ENCODE measurements around the gene LRP2. TPM values are rescaled to one million over a fixed set of nuclear protein-coding genes. Genes with fewer than 3 reads are reported as not detected.

The LRP2 gene
- total RNA-seq, 1 experiment from 2014 or later = 0.59 TPM

DNA sequence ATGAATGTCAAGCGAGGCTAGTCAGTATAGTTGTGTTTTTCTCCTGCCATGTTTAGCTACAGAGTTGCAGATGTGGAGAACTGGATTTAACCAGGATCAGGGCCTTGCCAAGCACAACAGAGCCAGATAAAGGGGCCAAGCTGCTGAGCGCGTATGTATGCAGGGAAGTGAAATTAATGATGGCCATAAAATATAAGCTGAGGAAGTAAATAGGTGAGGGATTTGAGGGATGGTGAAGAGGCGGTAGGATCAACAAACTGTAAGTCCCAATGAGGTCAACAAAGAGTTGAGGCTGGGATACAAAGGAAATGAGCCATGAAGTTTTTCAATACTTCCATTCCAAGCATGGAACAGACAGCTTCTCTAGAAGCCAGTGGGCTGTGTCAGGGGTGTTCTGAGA is 10.6 kb downstream of the LRP2 start (continued):
- TF ChIP-seq, protein P1, sequence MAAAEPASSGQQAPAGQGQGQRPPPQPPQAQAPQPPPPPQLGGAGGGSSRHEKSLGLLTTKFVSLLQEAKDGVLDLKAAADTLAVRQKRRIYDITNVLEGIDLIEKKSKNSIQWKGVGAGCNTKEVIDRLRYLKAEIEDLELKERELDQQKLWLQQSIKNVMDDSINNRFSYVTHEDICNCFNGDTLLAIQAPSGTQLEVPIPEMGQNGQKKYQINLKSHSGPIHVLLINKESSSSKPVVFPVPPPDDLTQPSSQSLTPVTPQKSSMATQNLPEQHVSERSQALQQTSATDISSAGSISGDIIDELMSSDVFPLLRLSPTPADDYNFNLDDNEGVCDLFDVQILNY (CRISPR knock-in tag; IDR thresholded peaks at IDR 0.05) = no peak
- no peak for TF ChIP-seq NR2C2 (CRISPR knock-in tag; IDR thresholded peaks at IDR 0.05)
- no peak for TF ChIP-seq ZNF396 (CRISPR knock-in tag; IDR thresholded peaks at IDR 0.05; ENCODE audit: borderline replicate concordance)

DNA sequence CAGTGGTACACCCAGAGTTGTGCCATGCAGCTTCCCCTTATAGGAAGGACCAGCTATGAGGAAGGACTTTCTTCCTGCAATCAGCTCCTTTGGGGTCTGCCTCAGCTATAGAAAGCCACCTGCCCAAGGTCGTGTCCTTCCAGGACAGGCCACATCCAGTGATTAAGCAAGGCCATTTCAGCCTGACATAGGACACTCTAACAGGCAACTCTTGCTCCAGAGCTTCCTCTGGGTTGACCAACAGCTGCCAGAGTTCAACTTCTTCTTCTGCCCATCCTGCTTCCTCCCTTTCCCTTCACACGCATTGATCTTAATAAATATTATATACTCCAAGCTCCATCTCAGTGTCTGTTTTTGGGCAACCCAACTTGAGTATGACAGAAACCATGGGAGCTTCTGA is 12.8 kb downstream of the LRP2 start:
- Mint-ChIP-seq H3K9me3 (no peaks in the 10 kb centered on the region), H3K27ac (no peak overlapping the region), H3K4me3 (no peak overlapping the region), H3K27me3 (ENCODE audit: low read depth) (no peaks in the 10 kb centered on the region), H3K36me3 (no peaks in the 10 kb centered on the region), H3K4me1 (no peaks in the 10 kb centered on the region)
- ATAC-seq (no peak), DNase-seq (ENCODE audit: low spot score) (no peak)
- TF ChIP-seq SMAD4 (CRISPR knock-in tag; IDR thresholded peaks at IDR 0.05) (no peak), USF1 (CRISPR knock-in tag; IDR thresholded peaks at IDR 0.05) (no peak), FOXP4 (CRISPR knock-in tag; IDR thresholded peaks at IDR 0.05) (no peak), ESRRA (CRISPR knock-in tag; IDR thresholded peaks at IDR 0.05; ENCODE audit: borderline replicate concordance) (no peak), ZNF425 (CRISPR knock-in tag; conservative IDR thresholded peaks at IDR 0.05) (no peak), NFYB (CRISPR knock-in tag; conservative IDR thresholded peaks at IDR 0.05; ENCODE audit: low read depth) (no peak), ZNF396 (CRISPR knock-in tag; IDR thresholded peaks at IDR 0.05; ENCODE audit: borderline replicate concordance) (no peak), ZNF671 (CRISPR knock-in tag; IDR thresholded peaks at IDR 0.05) (no peak), FOXJ3 (CRISPR knock-in tag; IDR thresholded peaks at IDR 0.05; ENCODE audit: borderline replicate concordance) (no peak), ZNF263 (CRISPR knock-in tag; IDR thresholded peaks at IDR 0.05; ENCODE audit: low read depth) (no peak), ZNF317 (CRISPR knock-in tag; IDR thresholded peaks at IDR 0.05; ENCODE audit: borderline replicate concordance, low read depth) (no peak)
- TF ChIP-seq, protein P2, sequence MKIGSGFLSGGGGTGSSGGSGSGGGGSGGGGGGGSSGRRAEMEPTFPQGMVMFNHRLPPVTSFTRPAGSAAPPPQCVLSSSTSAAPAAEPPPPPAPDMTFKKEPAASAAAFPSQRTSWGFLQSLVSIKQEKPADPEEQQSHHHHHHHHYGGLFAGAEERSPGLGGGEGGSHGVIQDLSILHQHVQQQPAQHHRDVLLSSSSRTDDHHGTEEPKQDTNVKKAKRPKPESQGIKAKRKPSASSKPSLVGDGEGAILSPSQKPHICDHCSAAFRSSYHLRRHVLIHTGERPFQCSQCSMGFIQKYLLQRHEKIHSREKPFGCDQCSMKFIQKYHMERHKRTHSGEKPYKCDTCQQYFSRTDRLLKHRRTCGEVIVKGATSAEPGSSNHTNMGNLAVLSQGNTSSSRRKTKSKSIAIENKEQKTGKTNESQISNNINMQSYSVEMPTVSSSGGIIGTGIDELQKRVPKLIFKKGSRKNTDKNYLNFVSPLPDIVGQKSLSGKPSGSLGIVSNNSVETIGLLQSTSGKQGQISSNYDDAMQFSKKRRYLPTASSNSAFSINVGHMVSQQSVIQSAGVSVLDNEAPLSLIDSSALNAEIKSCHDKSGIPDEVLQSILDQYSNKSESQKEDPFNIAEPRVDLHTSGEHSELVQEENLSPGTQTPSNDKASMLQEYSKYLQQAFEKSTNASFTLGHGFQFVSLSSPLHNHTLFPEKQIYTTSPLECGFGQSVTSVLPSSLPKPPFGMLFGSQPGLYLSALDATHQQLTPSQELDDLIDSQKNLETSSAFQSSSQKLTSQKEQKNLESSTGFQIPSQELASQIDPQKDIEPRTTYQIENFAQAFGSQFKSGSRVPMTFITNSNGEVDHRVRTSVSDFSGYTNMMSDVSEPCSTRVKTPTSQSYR (CRISPR knock-in tag; IDR thresholded peaks at IDR 0.05) = no peak
- TF ChIP-seq, protein P3, sequence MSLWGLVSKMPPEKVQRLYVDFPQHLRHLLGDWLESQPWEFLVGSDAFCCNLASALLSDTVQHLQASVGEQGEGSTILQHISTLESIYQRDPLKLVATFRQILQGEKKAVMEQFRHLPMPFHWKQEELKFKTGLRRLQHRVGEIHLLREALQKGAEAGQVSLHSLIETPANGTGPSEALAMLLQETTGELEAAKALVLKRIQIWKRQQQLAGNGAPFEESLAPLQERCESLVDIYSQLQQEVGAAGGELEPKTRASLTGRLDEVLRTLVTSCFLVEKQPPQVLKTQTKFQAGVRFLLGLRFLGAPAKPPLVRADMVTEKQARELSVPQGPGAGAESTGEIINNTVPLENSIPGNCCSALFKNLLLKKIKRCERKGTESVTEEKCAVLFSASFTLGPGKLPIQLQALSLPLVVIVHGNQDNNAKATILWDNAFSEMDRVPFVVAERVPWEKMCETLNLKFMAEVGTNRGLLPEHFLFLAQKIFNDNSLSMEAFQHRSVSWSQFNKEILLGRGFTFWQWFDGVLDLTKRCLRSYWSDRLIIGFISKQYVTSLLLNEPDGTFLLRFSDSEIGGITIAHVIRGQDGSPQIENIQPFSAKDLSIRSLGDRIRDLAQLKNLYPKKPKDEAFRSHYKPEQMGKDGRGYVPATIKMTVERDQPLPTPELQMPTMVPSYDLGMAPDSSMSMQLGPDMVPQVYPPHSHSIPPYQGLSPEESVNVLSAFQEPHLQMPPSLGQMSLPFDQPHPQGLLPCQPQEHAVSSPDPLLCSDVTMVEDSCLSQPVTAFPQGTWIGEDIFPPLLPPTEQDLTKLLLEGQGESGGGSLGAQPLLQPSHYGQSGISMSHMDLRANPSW (CRISPR knock-in tag; conservative IDR thresholded peaks at IDR 0.05; ENCODE audit: low read depth) = no peak
- TF ChIP-seq, protein P4, sequence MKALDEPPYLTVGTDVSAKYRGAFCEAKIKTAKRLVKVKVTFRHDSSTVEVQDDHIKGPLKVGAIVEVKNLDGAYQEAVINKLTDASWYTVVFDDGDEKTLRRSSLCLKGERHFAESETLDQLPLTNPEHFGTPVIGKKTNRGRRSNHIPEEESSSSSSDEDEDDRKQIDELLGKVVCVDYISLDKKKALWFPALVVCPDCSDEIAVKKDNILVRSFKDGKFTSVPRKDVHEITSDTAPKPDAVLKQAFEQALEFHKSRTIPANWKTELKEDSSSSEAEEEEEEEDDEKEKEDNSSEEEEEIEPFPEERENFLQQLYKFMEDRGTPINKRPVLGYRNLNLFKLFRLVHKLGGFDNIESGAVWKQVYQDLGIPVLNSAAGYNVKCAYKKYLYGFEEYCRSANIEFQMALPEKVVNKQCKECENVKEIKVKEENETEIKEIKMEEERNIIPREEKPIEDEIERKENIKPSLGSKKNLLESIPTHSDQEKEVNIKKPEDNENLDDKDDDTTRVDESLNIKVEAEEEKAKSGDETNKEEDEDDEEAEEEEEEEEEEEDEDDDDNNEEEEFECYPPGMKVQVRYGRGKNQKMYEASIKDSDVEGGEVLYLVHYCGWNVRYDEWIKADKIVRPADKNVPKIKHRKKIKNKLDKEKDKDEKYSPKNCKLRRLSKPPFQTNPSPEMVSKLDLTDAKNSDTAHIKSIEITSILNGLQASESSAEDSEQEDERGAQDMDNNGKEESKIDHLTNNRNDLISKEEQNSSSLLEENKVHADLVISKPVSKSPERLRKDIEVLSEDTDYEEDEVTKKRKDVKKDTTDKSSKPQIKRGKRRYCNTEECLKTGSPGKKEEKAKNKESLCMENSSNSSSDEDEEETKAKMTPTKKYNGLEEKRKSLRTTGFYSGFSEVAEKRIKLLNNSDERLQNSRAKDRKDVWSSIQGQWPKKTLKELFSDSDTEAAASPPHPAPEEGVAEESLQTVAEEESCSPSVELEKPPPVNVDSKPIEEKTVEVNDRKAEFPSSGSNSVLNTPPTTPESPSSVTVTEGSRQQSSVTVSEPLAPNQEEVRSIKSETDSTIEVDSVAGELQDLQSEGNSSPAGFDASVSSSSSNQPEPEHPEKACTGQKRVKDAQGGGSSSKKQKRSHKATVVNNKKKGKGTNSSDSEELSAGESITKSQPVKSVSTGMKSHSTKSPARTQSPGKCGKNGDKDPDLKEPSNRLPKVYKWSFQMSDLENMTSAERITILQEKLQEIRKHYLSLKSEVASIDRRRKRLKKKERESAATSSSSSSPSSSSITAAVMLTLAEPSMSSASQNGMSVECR (CRISPR knock-in tag; IDR thresholded peaks at IDR 0.05; ENCODE audit: borderline replicate concordance) = no peak
- CTCF ChIA-PET = interaction anchor here (0.7 kb wide), 1 partner anchor 91 kb away, joined by 3 read pairs; no protein-coding TSS in a partner anchor
- POLR2A ChIA-PET = interaction anchor here (0.6 kb wide), 1 partner anchor 11 kb away, joined by 6 read pairs; no protein-coding TSS in a partner anchor

All from WTC11 (cell line).